HCEC 1CT (cell line): ENCODE data around the gene COMMD7.

Experiments used
- DNase-seq: peaks from one replicate; pipeline ENCODE4 v3.0.0-alpha.2; 2017

The COMMD7 gene

GRCh38 chr20:32675223-32675975 lies 67.9 kb downstream of the COMMD7 start:
- no peak for DNase-seq

- DNase-seq = peak; percentile 27
These were observed 68.9 kb downstream of the COMMD7 start for GRCh38 chr20:32674362-32674789.

GRCh38 chr20:32672982-32673851 lies 70.0 kb downstream of the COMMD7 start:
- no peak for DNase-seq

GRCh38 chr20:32672394-32672981 lies 70.8 kb downstream of the COMMD7 start:
- no peak for DNase-seq

GRCh38 chr20:32670773-32671455 lies 72.4 kb downstream of the COMMD7 start:
- DNase-seq = no peak

GRCh38 chr20:32667027-32667426 lies 76.2 kb downstream of the COMMD7 start:
- DNase-seq = no peak

- no peak for DNase-seq
These were observed 78.5 kb downstream of the COMMD7 start for GRCh38 chr20:32664678-32665159.

GRCh38 chr20:32664012-32664677 lies 79.1 kb downstream of the COMMD7 start:
- DNase-seq = no peak

- no peak for DNase-seq
These were observed 79.8 kb downstream of the COMMD7 start for GRCh38 chr20:32663335-32664011.

- no peak for DNase-seq
These were observed 81.3 kb downstream of the COMMD7 start for GRCh38 chr20:32661820-32662528.

- no peak for DNase-seq
These were observed 82.6 kb downstream of the COMMD7 start for GRCh38 chr20:32660661-32661060.

GRCh38 chr20:32656827-32657226 lies 86.4 kb downstream of the COMMD7 start:
- DNase-seq = no peak

- no peak for DNase-seq
These were observed 87.3 kb downstream of the COMMD7 start for GRCh38 chr20:32655903-32656512.

- peak; percentile 53 for DNase-seq
These were observed 90.3 kb downstream of the COMMD7 start for GRCh38 chr20:32652739-32653526.
